Transverse colon (tissue), 3 donors: Measurements from ENCODE around the gene AQP12B.

ENCODE experiments used
- CTCF ChIP-seq, 5 experiments: fragments of 200-600 bp in 3 of 5; fragments of 450-650 bp in 2 of 5; sonication (generic) in 3 of 5; IDR thresholded peaks; 1 replicate in 2 of 5; 2 replicates in 3 of 5; pipeline ENCODE4 v1.5.1; 2016 to 2017; ENCODE audit warnings: antibody characterized with exemption in 5 of 5, inconsistent platforms in 3 of 5, mild to moderate bottlenecking in 2 of 5, moderate library complexity in 1 of 5
- POLR2A ChIP-seq: fragments of 450-650 bp; IDR thresholded peaks from one replicate; pipeline ENCODE4 v1.6.1; 2016; ENCODE audit warnings: antibody characterized with exemption, mild to moderate bottlenecking, moderate library complexity

GRCh38 chr2:240643093-240643810 is 39.4 kb downstream of the AQP12B start:
- TF ChIP-seq CTCF (IDR thresholded peaks at IDR 0.05) (no peak), POLR2A (no peak)
